ENCODE results near the gene RABGAP1L.
"Not testable (repeated sequence)": the region's sequence is repeated elsewhere in the genome, so short reads cannot be mapped to it uniquely, and the experiment has no call there.

DNA sequence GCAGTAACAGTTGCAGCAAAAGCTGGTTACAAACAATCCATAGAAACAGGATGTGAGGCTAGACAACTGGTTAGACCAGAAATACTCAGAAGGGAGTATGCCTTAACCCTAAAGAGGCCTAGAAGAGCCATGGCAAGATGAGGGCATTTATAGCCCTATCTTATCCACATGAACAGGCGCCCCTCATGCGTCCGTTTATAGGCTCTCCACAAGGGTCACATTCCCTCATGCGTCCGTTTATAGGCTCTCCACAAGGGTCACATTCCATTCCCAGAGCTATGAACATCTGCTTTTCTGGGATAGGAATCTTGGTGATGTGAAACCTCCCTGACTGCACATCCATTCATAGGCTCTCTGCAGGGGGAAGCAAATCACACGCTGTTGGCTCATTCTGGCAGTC lies 416.8 kb downstream of the RABGAP1L start:
- not testable (repeated sequence) for TF ChIP-seq POLR2AphosphoS5, POLR2A (IDR thresholded peaks at IDR 0.05)
- TF ChIP-seq, protein P1, sequence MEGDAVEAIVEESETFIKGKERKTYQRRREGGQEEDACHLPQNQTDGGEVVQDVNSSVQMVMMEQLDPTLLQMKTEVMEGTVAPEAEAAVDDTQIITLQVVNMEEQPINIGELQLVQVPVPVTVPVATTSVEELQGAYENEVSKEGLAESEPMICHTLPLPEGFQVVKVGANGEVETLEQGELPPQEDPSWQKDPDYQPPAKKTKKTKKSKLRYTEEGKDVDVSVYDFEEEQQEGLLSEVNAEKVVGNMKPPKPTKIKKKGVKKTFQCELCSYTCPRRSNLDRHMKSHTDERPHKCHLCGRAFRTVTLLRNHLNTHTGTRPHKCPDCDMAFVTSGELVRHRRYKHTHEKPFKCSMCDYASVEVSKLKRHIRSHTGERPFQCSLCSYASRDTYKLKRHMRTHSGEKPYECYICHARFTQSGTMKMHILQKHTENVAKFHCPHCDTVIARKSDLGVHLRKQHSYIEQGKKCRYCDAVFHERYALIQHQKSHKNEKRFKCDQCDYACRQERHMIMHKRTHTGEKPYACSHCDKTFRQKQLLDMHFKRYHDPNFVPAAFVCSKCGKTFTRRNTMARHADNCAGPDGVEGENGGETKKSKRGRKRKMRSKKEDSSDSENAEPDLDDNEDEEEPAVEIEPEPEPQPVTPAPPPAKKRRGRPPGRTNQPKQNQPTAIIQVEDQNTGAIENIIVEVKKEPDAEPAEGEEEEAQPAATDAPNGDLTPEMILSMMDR (IDR thresholded peaks at IDR 0.05): not testable (repeated sequence)

All from gastroesophageal sphincter (tissue), 3 donors.